Measurements from ENCODE around the gene CYTH1.

DNA sequence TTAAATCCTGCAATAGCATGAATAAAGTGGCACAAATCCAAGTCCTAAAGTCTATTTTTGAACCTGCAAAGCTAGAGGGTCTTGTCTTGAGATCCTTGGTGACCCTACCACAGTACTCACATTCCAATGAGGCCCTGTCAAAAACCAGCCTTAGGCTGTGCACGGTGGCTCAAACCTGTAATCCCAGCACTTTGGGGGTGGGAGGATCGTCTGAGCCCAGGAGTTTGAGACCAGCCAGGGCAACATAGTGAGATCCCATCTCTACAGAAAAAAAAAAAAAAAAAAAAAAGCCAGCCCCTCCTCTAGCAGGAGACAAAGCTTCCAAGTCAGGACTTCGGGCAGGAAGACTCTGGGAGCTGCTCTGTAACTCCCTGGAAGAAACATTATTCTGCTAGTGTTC, 16.3 kb downstream of the CYTH1 start:
- TF ChIP-seq, protein P1, sequence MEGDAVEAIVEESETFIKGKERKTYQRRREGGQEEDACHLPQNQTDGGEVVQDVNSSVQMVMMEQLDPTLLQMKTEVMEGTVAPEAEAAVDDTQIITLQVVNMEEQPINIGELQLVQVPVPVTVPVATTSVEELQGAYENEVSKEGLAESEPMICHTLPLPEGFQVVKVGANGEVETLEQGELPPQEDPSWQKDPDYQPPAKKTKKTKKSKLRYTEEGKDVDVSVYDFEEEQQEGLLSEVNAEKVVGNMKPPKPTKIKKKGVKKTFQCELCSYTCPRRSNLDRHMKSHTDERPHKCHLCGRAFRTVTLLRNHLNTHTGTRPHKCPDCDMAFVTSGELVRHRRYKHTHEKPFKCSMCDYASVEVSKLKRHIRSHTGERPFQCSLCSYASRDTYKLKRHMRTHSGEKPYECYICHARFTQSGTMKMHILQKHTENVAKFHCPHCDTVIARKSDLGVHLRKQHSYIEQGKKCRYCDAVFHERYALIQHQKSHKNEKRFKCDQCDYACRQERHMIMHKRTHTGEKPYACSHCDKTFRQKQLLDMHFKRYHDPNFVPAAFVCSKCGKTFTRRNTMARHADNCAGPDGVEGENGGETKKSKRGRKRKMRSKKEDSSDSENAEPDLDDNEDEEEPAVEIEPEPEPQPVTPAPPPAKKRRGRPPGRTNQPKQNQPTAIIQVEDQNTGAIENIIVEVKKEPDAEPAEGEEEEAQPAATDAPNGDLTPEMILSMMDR (IDR thresholded peaks at IDR 0.05) = no peak
- TF ChIP-seq POLR2A (IDR thresholded peaks at IDR 0.05) = no peak
